SH-SY5Y (cell line): ENCODE data around the gene ZNF132.

Experiments used
- GATA2 ChIP-seq: IDR thresholded peaks from 2 replicates; pipeline ENCODE4 v1.6.1; 2011; ENCODE audit warnings: mild to moderate bottlenecking, low read depth, low read length
- GATA3 ChIP-seq: IDR thresholded peaks from 2 replicates; pipeline ENCODE4 v1.6.1; 2011; ENCODE audit warnings: low read depth, mild to moderate bottlenecking, low read length, moderate library complexity

The ZNF132 gene

GRCh38 chr19:58396691-58397532 lies 43.0 kb downstream of the ZNF132 start:
- TF ChIP-seq GATA2 (no peak), GATA3 (no peak)

- no peak for TF ChIP-seq GATA3
- TF ChIP-seq GATA2: no peak
Observed at GRCh38 chr19:58395979-58396627, 43.9 kb downstream of the ZNF132 start.

- TF ChIP-seq GATA3: no peak
- TF ChIP-seq GATA2: no peak
Observed at GRCh38 chr19:58395220-58395978, 44.6 kb downstream of the ZNF132 start, which contains the start of gene RNF225. Gene RNF225, plus strand, starts transcription at chr19:58395656. Its CDS starts 434 bp downstream, at chr19:58396090.

- TF ChIP-seq GATA3 (no peak), GATA2 (no peak)
Observed at GRCh38 chr19:58394821-58395219, 45.1 kb downstream of the ZNF132 start.

- no peak for TF ChIP-seq GATA3
- no peak for TF ChIP-seq GATA2
Observed at GRCh38 chr19:58393725-58394033, 46.3 kb downstream of the ZNF132 start.

- TF ChIP-seq GATA2 (no peak), GATA3 (no peak)
Observed at GRCh38 chr19:58392945-58393724, 46.8 kb downstream of the ZNF132 start.

- TF ChIP-seq GATA2 (no peak), GATA3 (no peak)
Observed at GRCh38 chr19:58388175-58388526, 51.8 kb downstream of the ZNF132 start.

- TF ChIP-seq GATA3: no peak
- TF ChIP-seq GATA2: no peak
Observed at GRCh38 chr19:58387338-58388174, 52.4 kb downstream of the ZNF132 start.

- no peak for TF ChIP-seq GATA3
- no peak for TF ChIP-seq GATA2
Observed at GRCh38 chr19:58386576-58387337, 53.2 kb downstream of the ZNF132 start, which contains the start of gene RPS5. Gene RPS5, plus strand, starts transcription at chr19:58387269. Its CDS starts 869 bp downstream, at chr19:58388138.

GRCh38 chr19:58385891-58386575 lies 53.9 kb downstream of the ZNF132 start:
- TF ChIP-seq GATA2 (no peak), GATA3 (no peak)

- TF ChIP-seq GATA2: no peak
- no peak for TF ChIP-seq GATA3
Observed at GRCh38 chr19:58385313-58385890, 54.6 kb downstream of the ZNF132 start.

GRCh38 chr19:58382997-58383603 lies 56.9 kb downstream of the ZNF132 start:
- TF ChIP-seq GATA3 (no peak), GATA2 (no peak)
